ENCODE results near the gene STXBP6.

STXBP6 gene

GRCh38 chr14:24952851-24953666 is 96.9 kb downstream of the STXBP6 start:
- H3K4me3 ChIP-seq (ENCODE audit: low read length), result no peak overlapping the region
- TF ChIP-seq, protein P1, sequence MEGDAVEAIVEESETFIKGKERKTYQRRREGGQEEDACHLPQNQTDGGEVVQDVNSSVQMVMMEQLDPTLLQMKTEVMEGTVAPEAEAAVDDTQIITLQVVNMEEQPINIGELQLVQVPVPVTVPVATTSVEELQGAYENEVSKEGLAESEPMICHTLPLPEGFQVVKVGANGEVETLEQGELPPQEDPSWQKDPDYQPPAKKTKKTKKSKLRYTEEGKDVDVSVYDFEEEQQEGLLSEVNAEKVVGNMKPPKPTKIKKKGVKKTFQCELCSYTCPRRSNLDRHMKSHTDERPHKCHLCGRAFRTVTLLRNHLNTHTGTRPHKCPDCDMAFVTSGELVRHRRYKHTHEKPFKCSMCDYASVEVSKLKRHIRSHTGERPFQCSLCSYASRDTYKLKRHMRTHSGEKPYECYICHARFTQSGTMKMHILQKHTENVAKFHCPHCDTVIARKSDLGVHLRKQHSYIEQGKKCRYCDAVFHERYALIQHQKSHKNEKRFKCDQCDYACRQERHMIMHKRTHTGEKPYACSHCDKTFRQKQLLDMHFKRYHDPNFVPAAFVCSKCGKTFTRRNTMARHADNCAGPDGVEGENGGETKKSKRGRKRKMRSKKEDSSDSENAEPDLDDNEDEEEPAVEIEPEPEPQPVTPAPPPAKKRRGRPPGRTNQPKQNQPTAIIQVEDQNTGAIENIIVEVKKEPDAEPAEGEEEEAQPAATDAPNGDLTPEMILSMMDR (IDR thresholded peaks at IDR 0.05; ENCODE audit: insufficient read depth, low read depth, low read length, missing control alignments), result no peak
- DNase-seq (ENCODE audit: low read depth), result no peak

- TF ChIP-seq, protein P1 (IDR thresholded peaks at IDR 0.05; ENCODE audit: insufficient read depth, low read depth, low read length, missing control alignments), result no peak
- no peak overlapping the region for H3K4me3 ChIP-seq (ENCODE audit: low read length)
- no peak for DNase-seq (ENCODE audit: low read depth)
Measured at GRCh38 chr14:24948261-24948847, 101.6 kb downstream of the STXBP6 start.

DNA sequence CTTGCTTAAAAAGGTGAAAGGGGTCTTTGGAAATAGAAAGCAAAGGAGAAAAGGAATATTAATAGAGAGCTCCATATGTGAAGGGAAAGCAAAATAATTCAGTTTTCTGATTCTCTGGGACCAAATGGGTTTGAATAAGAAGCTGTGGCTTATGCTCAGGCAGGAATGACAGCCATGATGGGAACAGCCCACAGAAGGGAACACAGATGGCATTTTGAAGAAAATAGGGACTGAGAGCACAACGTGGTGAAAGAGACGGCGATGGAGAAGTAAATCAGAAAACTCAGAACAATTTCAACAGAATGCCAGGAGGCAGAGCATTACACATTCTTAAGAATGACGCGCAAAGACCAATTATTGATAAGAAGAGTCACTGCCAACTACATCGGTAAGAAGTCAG is 102.8 kb downstream of the STXBP6 start:
- no peak for DNase-seq (ENCODE audit: low read depth)
- H3K4me3 ChIP-seq (ENCODE audit: low read length), result no peak overlapping the region
- TF ChIP-seq, protein P1 (IDR thresholded peaks at IDR 0.05; ENCODE audit: insufficient read depth, low read depth, low read length, missing control alignments), result no peak

GRCh38 chr14:24944800-24945199 is 105.1 kb downstream of the STXBP6 start:
- TF ChIP-seq, protein P1 (IDR thresholded peaks at IDR 0.05; ENCODE audit: insufficient read depth, low read depth, low read length, missing control alignments), result no peak
- H3K4me3 ChIP-seq (ENCODE audit: low read length), result no peak overlapping the region
- DNase-seq (ENCODE audit: low read depth), result no peak

GRCh38 chr14:24943024-24943423 is 106.9 kb downstream of the STXBP6 start:
- TF ChIP-seq, protein P1 (IDR thresholded peaks at IDR 0.05; ENCODE audit: insufficient read depth, low read depth, low read length, missing control alignments), result no peak
- H3K4me3 ChIP-seq (ENCODE audit: low read length), result no peak overlapping the region
- DNase-seq (ENCODE audit: low read depth), result no peak

GRCh38 chr14:24941719-24942118 is 108.2 kb downstream of the STXBP6 start:
- no peak overlapping the region for H3K4me3 ChIP-seq (ENCODE audit: low read length)
- DNase-seq (ENCODE audit: low read depth), result no peak
- TF ChIP-seq, protein P1 (IDR thresholded peaks at IDR 0.05; ENCODE audit: insufficient read depth, low read depth, low read length, missing control alignments), result no peak
